NCI-H446 treated with DMSO at 0.1 percent for 48 hours (cell line): ENCODE measurements around the gene EOLA1.
"Not testable (repeated sequence)": the region's sequence is repeated elsewhere in the genome, so short reads cannot be mapped to it uniquely, and the experiment has no call there.

Experiments
- DNase-seq: peaks from one replicate; lab custom pipeline; 2025; lab: John Stamatoyannopoulos, UW

The EOLA1 gene

DNA sequence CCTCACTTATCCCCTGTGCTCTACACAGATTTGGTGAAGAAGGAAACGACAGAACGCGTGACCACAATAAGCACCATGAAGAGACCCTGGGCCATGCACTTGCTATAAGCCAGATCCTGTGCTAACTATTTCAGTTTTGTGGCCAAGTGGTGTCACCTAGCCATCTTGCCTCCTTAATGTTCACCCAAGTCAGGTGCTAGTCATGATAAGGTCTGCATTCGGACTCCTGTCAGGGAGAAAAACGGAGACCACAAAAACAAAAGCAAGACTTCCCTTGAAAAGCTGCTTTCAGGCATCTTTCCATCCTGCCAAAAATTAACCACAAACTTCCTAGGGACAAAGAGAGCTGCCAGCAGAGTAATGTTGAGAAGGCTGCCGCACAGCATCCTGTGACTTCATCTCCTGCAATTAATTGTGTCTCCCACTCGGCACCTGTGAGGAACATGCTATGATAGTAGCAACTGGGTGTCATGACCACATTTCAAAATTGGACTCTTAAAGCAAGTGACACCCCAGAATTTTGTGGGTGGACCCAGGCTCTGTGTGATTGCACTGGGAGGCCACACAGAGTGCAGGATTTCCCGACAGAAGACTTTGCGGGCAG, 26.9 kb upstream of the EOLA1 start:
- no peak for DNase-seq

DNA sequence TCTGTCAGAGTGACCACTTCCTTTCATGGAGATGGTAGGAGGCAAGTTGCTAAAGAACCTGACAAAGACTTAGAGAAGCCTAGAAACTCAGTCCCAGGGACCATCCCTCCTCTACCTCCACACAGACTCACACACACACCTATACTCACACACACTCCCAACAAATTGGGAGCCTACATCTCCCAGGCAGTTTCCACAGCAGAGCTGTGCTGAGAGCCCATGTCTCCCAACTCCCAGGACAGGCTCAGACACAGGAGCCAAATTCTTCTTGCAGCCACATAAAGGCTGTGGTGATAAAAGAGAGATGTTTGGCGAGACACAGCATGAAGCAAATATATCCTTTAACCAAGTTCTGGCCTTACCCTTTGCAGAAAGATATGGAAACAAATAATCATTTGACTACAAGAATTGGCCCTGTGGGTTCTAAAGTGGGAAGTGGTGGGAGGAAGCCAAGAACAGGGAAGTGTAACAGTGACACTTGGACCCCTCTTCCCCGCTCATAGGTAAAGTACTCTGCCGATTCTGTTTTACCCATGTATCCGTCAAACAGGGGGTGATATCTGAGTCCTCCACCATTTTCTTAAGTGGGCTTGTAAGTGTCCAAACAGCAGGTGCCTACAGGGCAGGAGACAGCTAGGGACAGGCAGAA, 24.7 kb upstream of the EOLA1 start:
- DNase-seq = no peak

DNA sequence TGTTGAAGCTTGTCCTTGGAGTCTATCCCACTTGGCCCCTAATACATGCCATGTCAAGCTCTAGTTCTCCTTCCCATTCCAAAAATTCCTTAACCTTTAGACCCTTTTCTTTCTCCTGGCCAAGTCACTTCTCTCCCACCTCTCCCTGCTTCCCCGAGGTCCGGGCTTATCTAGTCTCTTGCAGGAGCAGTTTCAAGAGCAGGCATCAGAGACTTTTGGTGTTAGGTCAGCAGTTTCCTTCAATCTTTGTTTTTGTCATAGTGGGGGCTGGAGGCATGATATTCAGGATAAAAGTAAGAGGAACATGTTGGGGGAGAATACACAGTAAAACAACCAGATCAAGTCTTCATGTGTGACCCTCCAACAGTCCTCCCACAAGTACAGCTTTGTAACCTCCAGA, 24.2 kb upstream of the EOLA1 start:
- DNase-seq = no peak

GRCh38 chrX:149517308-149517707, 23.5 kb upstream of the EOLA1 start:
- DNase-seq = no peak

DNA sequence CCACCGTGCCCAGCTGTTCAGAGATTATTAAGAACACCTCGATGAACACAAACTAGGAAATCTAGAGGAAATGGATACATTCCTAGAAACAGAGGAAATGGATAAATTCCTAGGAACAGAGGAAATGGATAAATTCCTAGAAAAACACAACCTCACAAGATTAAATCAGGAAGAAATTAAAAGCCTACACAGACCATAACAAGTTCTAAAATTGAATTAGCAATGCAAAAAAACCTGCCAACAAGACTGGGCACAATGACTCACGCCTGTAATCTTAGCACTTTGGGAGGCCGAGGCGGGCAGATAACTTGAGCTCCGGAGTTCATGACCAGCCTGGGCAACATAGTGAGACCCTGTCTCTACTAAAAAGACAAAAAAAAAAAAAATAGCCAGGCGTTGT, 22.6 kb upstream of the EOLA1 start:
- no peak for DNase-seq

DNA sequence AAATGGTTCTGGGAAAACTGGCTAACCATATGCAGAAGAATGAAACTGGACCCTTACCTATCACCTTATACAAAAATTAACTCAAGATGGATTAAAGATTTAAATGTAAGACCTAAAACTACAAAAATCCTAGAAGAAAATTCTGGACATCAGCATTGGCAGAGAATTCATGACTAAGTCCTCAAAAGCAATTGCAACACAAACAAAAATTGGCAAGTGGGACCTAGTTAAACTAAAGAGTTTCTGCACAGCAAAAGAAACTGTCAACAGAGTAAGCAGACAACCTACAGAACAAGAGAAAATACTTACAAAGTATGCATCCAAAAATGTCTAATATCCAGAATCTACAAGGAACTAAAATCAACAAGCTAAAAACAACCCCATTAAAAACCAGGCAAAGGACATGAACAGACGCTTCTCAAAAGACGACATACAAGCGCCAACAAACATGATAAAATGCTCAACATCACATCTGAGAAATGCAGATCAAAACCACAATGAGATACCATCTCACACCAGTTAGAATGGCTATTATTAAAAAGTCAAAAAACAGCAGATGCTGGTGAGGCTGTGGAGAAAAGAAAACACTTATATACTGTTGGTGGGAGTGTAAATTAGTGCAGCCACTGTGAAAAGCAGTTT, 20.1 kb upstream of the EOLA1 start:
- DNase-seq = not testable (repeated sequence)

- no peak for DNase-seq
Measured at GRCh38 chrX:149521438-149521837, 19.4 kb upstream of the EOLA1 start.

GRCh38 chrX:149522916-149523315, 17.9 kb upstream of the EOLA1 start:
- no peak for DNase-seq

DNA sequence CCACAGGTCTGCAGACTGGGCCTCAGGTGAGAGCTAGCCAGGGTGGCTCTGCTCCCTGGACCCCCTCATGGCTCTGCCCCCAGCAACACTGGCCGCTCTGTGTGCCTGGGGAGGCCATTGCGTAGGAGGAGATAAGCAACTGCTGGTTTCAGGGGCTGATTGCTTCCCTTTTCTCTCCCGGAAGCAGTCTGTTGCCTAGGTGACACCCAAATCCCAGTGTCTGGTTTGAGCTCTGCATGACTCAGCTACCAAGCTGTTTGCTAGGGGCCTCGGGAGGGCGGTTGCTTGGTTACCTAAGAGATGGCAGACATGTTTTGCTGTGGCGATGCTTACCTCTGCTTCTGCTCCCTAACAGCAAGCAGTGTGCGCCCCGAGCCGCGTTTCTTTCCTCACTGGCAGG, 15.4 kb upstream of the EOLA1 start:
- DNase-seq = not testable (repeated sequence)

- not testable (repeated sequence) for DNase-seq
Measured at GRCh38 chrX:149525903-149526302, 14.9 kb upstream of the EOLA1 start.

- not testable (repeated sequence) for DNase-seq
Measured at GRCh38 chrX:149526318-149527033, 14.3 kb upstream of the EOLA1 start.

- no peak for DNase-seq
Measured at GRCh38 chrX:149527705-149528104, 13.1 kb upstream of the EOLA1 start.

- DNase-seq = no peak
Measured at GRCh38 chrX:149528381-149528780, 12.4 kb upstream of the EOLA1 start.

- no peak for DNase-seq
Measured at GRCh38 chrX:149531599-149531998, 9.2 kb upstream of the EOLA1 start.

DNA sequence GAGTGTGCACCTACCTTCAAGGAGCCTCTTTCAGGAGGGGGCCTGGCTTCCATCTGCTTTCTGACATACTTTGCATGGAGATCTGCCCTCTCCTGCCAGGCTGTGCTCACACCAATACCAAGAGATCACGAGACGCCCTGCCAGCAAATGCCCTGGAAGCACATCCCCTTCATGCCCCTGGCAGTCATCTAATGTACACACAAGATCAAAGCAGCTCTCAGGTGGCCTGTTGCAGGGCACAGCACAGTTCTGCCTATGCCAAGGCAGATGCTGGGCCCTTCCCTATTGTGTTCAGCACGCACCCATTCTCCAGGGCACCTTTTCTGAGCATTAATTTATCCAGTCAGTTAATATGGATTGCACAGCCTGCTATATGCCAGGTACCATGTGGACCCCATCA, 7.9 kb upstream of the EOLA1 start:
- not testable (repeated sequence) for DNase-seq

GRCh38 chrX:149533999-149534398, 6.8 kb upstream of the EOLA1 start:
- DNase-seq = not testable (repeated sequence)

GRCh38 chrX:149534926-149535602, 5.7 kb upstream of the EOLA1 start:
- not testable (repeated sequence) for DNase-seq

- DNase-seq = not testable (repeated sequence)
Measured at GRCh38 chrX:149537474-149537873, 3.3 kb upstream of the EOLA1 start.

GRCh38 chrX:149539283-149540130, 1.3 kb upstream of the EOLA1 start:
- peak; percentile 86 for DNase-seq

GRCh38 chrX:149540131-149540620, 636 bp upstream of the EOLA1 start:
- DNase-seq = peak; percentile 74

DNA sequence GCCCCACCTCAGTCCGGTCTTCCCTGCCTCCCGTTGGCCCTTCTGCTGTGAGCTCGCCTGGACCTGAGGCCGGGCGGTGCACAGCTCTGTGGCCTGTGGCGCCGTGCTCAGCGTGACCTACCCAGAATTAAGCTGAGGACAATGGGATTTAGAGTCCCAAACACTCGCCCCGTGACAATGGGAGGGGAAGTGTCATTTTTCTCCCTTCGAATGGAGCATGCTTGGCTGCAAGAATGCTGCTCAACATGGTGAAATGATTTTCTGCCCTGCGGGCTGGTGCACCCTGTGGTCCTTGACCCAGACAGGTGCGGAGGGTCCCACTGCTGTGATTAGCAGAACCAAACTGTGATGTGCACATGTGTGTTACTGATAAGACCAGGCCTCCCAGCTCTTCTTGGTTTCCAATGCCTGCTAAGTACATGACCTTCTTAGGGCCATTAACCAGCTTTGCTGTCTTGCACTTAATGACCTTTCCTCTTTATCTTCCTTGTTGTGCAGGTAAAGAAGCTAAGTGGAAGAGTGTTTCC, 772 bp downstream of the EOLA1 start:
- no peak for DNase-seq
